GM18507 (cell line): ENCODE measurements around the gene ANP32D.
"Not testable (repeated sequence)": the region's sequence is repeated elsewhere in the genome, so short reads cannot be mapped to it uniquely, and the experiment has no call there.

Source experiments
- DNase-seq: peaks from one replicate; pipeline ENCODE4 v3.0.0; 2011; ENCODE audit warnings: low read depth; ENCODE audit not compliant: insufficient read length; ENCODE audit errors: extremely low spot score
- FAIRE-seq: peaks from 2 replicates; lab custom pipeline; 2011; peaks lifted over from hg19 to GRCh38; lab: Jason Lieb, UNC

Gene ANP32D

GRCh38 chr12:48489012-48489411 is 16.7 kb downstream of the ANP32D start:
- peak; percentile 18 for FAIRE-seq
- no peak for DNase-seq

GRCh38 chr12:48489456-48489855 is 17.1 kb downstream of the ANP32D start:
- FAIRE-seq, DNase-seq: not testable (repeated sequence)

- DNase-seq, FAIRE-seq: not testable (repeated sequence)
These were observed 27.9 kb downstream of the ANP32D start for GRCh38 chr12:48500281-48500680.

- not testable (repeated sequence) for DNase-seq, FAIRE-seq
These were observed 34.5 kb downstream of the ANP32D start for GRCh38 chr12:48506836-48507235.

GRCh38 chr12:48508987-48509386 is 36.6 kb downstream of the ANP32D start:
- FAIRE-seq (no peak), DNase-seq (no peak)

GRCh38 chr12:48510111-48510510 is 37.8 kb downstream of the ANP32D start:
- DNase-seq = no peak
- FAIRE-seq = no peak

DNA sequence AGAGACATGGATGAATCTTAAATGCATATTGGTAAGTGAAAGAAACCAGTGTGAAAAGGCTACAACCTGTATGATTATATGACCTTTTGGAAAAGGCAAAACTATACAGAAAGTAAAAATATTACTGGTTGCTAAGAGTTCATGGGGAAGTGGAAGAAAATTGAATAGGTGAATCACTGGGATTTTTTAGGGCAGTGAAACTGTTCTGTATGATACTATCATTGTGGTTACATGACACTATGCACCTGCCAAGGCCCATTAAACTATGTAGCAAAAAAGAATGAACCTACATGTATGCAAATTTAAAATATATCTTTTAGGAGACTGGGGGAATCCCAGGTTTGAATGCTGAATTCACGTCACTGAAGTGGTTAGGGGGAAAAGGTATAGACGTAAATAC is 40.5 kb downstream of the ANP32D start:
- DNase-seq (no peak), FAIRE-seq (peak; percentile 33)

- FAIRE-seq (no peak), DNase-seq (no peak)
These were observed 42.4 kb downstream of the ANP32D start for GRCh38 chr12:48514728-48515127.

DNA sequence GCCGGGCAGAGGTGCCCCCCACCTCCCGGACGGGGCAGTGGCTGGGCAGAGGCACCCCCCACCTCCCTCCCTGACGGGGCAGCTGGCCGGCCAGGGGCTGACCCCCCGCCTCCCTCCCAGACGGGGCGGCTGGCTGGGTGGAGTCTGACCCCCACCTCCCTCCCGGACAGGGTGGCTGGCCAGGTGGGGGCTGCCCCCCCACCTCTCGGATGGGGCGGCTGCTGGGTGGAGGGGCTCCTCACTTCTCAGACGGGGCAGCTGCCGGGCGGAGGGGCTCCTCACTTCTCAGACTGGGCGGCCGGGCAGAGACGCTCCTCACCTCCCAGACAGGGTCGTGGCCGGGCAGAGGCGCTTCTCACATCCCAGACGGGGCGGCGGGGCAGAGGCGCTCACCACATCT is 48.0 kb downstream of the ANP32D start:
- not testable (repeated sequence) for DNase-seq, FAIRE-seq
